Activated CD8-positive, alpha-beta T cell treated with anti-CD3 and anti-CD28 coated beads, Interleukin-2, amount 10 ng/mL, durations not matched to agents 7 days and 5 days (primary cell): ENCODE measurements around the gene CNTN2. TPM values are rescaled to one million over a fixed set of nuclear protein-coding genes. Genes with fewer than 3 reads are reported as not detected.

ENCODE experiments used
- ATAC-seq: fragments of 150-1000 bp; cut with Tn5 transposase; one replicate; pipeline ENCODE4 v1.10.0; 2021; ENCODE audit warnings: moderate library complexity
- CTCF ChIA-PET: fragments of 350-600 bp; sonication (Branson Sonifier 250); formaldehyde crosslinking; loops from one replicate; lab custom pipeline; 2021; ENCODE audit warnings: antibody characterized with exemption; lab: Charles Lee
- POLR2A ChIA-PET: fragments of 350-600 bp; sonication (Branson Sonifier 250); formaldehyde crosslinking; loops from one replicate; lab custom pipeline; 2021; ENCODE audit warnings: antibody characterized with exemption; lab: Charles Lee
- DNase-seq: peaks from one replicate; pipeline ENCODE4 v3.0.0-alpha.2; 2020
- H3K27ac Mint-ChIP-seq: one replicate; pipeline ENCODE4 v1.8.0; 2021; ENCODE audit warnings: mild to moderate bottlenecking, mixed read lengths
- H3K27me3 Mint-ChIP-seq: one replicate; pipeline ENCODE4 v1.8.0; 2021; ENCODE audit warnings: low read depth, mixed read lengths
- H3K36me3 Mint-ChIP-seq: one replicate; pipeline ENCODE4 v1.8.0; 2021; ENCODE audit warnings: low read depth, mixed read lengths
- H3K4me1 Mint-ChIP-seq: one replicate; pipeline ENCODE4 v1.8.0; 2021; ENCODE audit warnings: low read depth, mixed read lengths
- H3K4me3 Mint-ChIP-seq: one replicate; pipeline ENCODE4 v1.8.0; 2021; ENCODE audit warnings: mild to moderate bottlenecking, mixed read lengths
- H3K9me3 Mint-ChIP-seq: one replicate; pipeline ENCODE4 v1.8.0; 2022; ENCODE audit warnings: mixed read lengths; ENCODE audit not compliant: insufficient read depth
- total RNA-seq, 2 experiments: library from RNA; stranded (reverse); gene quantifications; one replicate each; pipeline ENCODE4 v1.2.3, GENCODE V29; 2021

CNTN2 gene
- total RNA-seq, 2 experiments from 2014 or later, result not detected

- POLR2A ChIA-PET, result no interaction called here
- Mint-ChIP-seq H3K27ac (no peak overlapping the region), H3K36me3 (no peaks in the 10 kb centered on the region), H3K4me1 (no peaks in the 10 kb centered on the region), H3K27me3 (peaks cover 8% of the 10 kb centered on the region), H3K9me3 (no peaks in the 10 kb centered on the region), H3K4me3 (no peak overlapping the region)
- DNase-seq, result no peak
- CTCF ChIA-PET, result interaction anchor here (1.9 kb wide), 1 partner anchor 37 kb away, joined by 8 read pairs; no protein-coding TSS in a partner anchor
- no peak for ATAC-seq
These were observed 17.8 kb upstream of the CNTN2 start for GRCh38 chr1:205025239-205025638.

- ChIA-PET CTCF (no interaction called here), POLR2A (no interaction called here)
- H3K36me3 Mint-ChIP-seq, result no peaks in the 10 kb centered on the region
- H3K9me3 Mint-ChIP-seq, result no peaks in the 10 kb centered on the region
- no peaks in the 10 kb centered on the region for H3K4me1 Mint-ChIP-seq
- no peak overlapping the region for H3K4me3 Mint-ChIP-seq
- H3K27me3 Mint-ChIP-seq, result peaks cover 7% of the 10 kb centered on the region
- DNase-seq (no peak), ATAC-seq (no peak)
- H3K27ac Mint-ChIP-seq, result no peak overlapping the region
These were observed 16.8 kb upstream of the CNTN2 start for GRCh38 chr1:205026181-205026580.

DNA sequence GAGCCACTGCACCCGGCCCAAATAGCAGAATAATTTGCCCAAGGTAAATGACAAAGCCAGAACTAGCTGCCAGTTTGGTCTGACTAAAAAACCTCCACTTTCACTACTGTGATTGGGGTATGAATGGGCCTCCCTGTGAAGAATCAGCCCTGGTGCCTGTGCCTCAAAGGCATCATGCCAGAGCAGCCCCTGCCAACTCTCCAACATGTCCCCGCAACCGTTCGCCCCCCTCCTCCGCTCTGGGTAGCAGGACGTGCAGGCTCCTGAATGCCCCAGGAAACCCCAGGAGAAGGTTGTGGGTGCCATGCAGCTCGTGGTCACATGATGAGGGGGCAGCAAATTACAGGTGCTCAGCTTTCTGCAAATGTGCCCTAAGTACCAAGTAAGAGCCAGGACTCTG is 14.6 kb upstream of the CNTN2 start:
- H3K4me1 Mint-ChIP-seq, result no peaks in the 10 kb centered on the region
- H3K36me3 Mint-ChIP-seq, result no peaks in the 10 kb centered on the region
- no peak for ATAC-seq
- no peaks in the 10 kb centered on the region for H3K9me3 Mint-ChIP-seq
- no peak overlapping the region for H3K27ac Mint-ChIP-seq
- peaks cover 4% of the 10 kb centered on the region for H3K27me3 Mint-ChIP-seq
- ChIA-PET POLR2A (no interaction called here), CTCF (interaction anchor here (1.3 to 3.3 kb wide), 2 partner anchors 33 to 39 kb away, joined by 4 to 13 read pairs; no protein-coding TSS in a partner anchor)
- no peak for DNase-seq
- H3K4me3 Mint-ChIP-seq, result no peak overlapping the region

DNA sequence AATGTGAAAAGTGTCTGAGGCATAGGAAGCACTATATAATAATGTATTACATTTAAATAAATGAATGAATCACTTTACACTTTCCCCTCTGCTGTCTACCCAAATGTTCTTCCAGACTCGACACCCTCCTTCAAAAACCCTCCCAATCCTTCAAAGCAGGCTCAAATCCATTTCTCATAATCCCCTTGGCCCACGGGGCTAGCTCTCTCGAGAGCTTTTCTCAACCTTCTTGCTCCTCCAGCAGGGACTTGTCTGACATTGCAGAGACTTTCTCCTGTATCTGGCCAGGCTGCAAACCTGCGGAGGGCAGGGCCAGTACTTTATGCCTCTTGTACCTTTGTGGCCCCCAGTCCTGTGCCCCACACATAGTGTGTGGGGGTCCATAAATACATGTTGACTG is 14.1 kb upstream of the CNTN2 start:
- DNase-seq (no peak), ATAC-seq (no peak)
- ChIA-PET POLR2A (no interaction called here), CTCF (interaction anchor here (1.3 to 3.3 kb wide), 2 partner anchors 33 to 40 kb away, joined by 4 to 13 read pairs; no protein-coding TSS in a partner anchor)
- no peaks in the 10 kb centered on the region for H3K36me3 Mint-ChIP-seq
- H3K4me3 Mint-ChIP-seq, result no peak overlapping the region
- no peaks in the 10 kb centered on the region for H3K4me1 Mint-ChIP-seq
- peaks cover 4% of the 10 kb centered on the region for H3K27me3 Mint-ChIP-seq
- H3K9me3 Mint-ChIP-seq, result no peaks in the 10 kb centered on the region
- H3K27ac Mint-ChIP-seq, result no peak overlapping the region

- H3K4me1 Mint-ChIP-seq, result no peaks in the 10 kb centered on the region
- H3K4me3 Mint-ChIP-seq, result no peak overlapping the region
- POLR2A ChIA-PET, result no interaction called here
- H3K27me3 Mint-ChIP-seq, result peaks cover 4% of the 10 kb centered on the region
- DNase-seq (no peak), ATAC-seq (no peak)
- no peaks in the 10 kb centered on the region for H3K9me3 Mint-ChIP-seq
- CTCF ChIA-PET, result interaction anchor here (3.2 kb wide), 1 partner anchor 32 kb away, joined by 15 read pairs; no protein-coding TSS in a partner anchor
- no peaks in the 10 kb centered on the region for H3K36me3 Mint-ChIP-seq
- no peak overlapping the region for H3K27ac Mint-ChIP-seq
These were observed 12.8 kb upstream of the CNTN2 start for GRCh38 chr1:205030241-205030640.

DNA sequence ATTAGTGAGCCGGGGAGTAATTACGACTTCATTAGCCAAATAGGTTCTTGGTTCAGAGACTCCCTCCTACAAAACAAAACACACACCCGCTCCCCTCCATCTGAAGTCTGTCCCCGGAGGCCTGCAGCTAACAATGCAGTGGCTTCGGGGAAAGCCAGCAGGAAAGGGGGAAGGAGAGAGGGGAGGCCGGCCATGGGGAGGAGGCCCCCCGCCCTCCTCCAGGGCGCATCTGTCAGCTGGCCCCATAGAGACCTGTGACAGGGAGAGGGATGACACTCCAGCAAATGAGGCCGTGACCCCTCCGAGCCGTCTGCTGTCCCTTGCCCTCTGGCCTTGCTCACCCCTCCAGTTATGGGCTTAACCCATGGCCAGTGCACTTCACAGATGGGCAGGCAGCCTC is 12.1 kb upstream of the CNTN2 start:
- ATAC-seq (no peak), DNase-seq (no peak)
- peaks cover 4% of the 10 kb centered on the region for H3K27me3 Mint-ChIP-seq
- POLR2A ChIA-PET, result no interaction called here
- no peak overlapping the region for H3K27ac Mint-ChIP-seq
- no peaks in the 10 kb centered on the region for H3K36me3 Mint-ChIP-seq
- CTCF ChIA-PET, result interaction anchor here (1.2 to 3.2 kb wide), 2 partner anchors 31 to 42 kb away, joined by 3 to 15 read pairs; no protein-coding TSS in a partner anchor
- H3K4me3 Mint-ChIP-seq, result no peak overlapping the region
- no peaks in the 10 kb centered on the region for H3K4me1 Mint-ChIP-seq
- H3K9me3 Mint-ChIP-seq, result no peaks in the 10 kb centered on the region

DNA sequence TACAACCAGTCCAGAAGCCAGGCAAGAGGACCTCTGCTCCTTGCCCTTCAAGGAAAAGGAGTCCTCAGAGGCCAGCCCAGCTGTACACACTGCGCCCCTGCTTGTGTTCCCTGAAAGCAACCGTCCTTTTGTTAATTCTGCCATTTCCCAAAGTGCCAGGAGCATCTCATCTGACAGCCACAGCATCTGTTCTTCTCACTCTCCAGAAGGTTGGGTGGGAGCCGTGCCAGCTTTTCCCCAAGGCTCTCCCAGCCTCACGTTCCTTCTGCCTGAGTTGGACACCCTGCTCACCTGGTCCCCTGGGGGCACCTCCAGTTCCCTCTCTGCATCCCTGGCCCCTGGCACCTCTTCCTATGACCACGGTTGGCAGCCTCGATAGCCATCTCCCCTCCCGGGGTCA is 10.5 kb upstream of the CNTN2 start:
- H3K4me1 Mint-ChIP-seq, result no peaks in the 10 kb centered on the region
- POLR2A ChIA-PET, result no interaction called here
- peaks cover 5% of the 10 kb centered on the region for H3K27me3 Mint-ChIP-seq
- H3K9me3 Mint-ChIP-seq, result no peaks in the 10 kb centered on the region
- ATAC-seq, result no peak
- CTCF ChIA-PET, result interaction anchor here (3.2 kb wide), 1 partner anchor 30 kb away, joined by 15 read pairs; no protein-coding TSS in a partner anchor
- no peak overlapping the region for H3K27ac Mint-ChIP-seq
- DNase-seq, result no peak
- no peak overlapping the region for H3K4me3 Mint-ChIP-seq
- no peaks in the 10 kb centered on the region for H3K36me3 Mint-ChIP-seq

DNA sequence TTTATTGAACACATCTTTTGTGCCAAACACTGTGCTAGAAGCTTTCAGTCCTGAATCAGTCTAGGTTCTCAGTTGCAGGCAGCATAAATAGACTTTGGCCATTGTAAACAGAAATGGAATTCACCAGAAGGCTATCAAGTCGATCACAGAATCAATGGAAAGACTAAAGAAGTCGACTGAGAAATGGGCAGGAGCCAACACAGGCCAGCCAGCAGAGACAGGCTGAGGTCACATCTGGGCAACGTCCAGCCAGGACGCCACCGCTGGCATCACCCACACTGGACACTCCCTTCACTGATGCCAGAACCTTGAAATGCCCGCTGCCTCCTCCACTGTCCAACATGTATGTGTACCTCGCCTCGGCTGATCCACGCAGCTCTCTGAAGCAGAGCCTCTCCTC is 5.5 kb upstream of the CNTN2 start:
- DNase-seq (no peak), ATAC-seq (no peak)
- H3K36me3 Mint-ChIP-seq, result no peaks in the 10 kb centered on the region
- no peaks in the 10 kb centered on the region for H3K4me1 Mint-ChIP-seq
- H3K27me3 Mint-ChIP-seq, result peaks cover 25% of the 10 kb centered on the region
- H3K4me3 Mint-ChIP-seq, result no peak overlapping the region
- H3K9me3 Mint-ChIP-seq, result no peaks in the 10 kb centered on the region
- ChIA-PET CTCF (interaction anchor here (2.7 kb wide), 1 partner anchor 24 kb away, joined by 14 read pairs; no protein-coding TSS in a partner anchor), POLR2A (no interaction called here)
- H3K27ac Mint-ChIP-seq, result no peak overlapping the region

DNA sequence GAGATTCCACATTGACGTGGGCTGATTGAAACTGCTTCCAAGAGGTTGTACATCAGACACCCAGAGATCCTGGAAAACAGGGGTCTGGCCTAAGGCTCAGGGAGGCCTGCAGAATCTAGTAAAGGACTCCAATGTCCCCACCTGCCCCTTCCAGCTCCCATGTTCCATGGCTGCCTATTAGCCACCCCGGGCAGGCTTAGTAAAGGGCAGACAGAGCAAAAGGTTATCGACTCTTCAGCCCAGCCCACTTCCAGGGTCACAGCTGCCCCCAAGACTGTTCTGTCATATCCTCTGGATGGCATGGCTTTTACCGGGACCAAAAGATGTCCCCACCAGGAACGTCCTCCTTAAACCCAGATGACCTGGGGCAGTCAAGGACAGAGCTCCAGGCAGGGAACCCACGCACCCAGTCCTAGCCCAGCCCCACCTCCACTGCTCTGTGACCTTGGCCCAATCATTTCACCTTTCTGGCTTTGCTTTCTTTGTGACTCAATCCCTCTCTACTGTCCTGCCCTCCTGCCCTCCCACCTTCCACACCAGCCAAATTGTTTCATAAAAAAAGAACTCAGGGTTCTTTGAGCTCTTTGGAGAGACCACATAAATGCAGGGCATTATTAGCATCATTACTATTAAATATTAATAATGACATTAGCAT is 4.8 kb upstream of the CNTN2 start:
- Mint-ChIP-seq H3K36me3 (no peaks in the 10 kb centered on the region), H3K9me3 (no peaks in the 10 kb centered on the region), H3K27me3 (peaks cover 25% of the 10 kb centered on the region), H3K4me1 (no peaks in the 10 kb centered on the region), H3K27ac (no peak overlapping the region), H3K4me3 (no peak overlapping the region)
- CTCF ChIA-PET, result interaction anchor here (1.6 to 2.7 kb wide), 2 partner anchors 23 to 49 kb away, joined by 4 to 14 read pairs; no protein-coding TSS in a partner anchor
- POLR2A ChIA-PET, result no interaction called here
- ATAC-seq, result no peak
- no peak for DNase-seq

DNA sequence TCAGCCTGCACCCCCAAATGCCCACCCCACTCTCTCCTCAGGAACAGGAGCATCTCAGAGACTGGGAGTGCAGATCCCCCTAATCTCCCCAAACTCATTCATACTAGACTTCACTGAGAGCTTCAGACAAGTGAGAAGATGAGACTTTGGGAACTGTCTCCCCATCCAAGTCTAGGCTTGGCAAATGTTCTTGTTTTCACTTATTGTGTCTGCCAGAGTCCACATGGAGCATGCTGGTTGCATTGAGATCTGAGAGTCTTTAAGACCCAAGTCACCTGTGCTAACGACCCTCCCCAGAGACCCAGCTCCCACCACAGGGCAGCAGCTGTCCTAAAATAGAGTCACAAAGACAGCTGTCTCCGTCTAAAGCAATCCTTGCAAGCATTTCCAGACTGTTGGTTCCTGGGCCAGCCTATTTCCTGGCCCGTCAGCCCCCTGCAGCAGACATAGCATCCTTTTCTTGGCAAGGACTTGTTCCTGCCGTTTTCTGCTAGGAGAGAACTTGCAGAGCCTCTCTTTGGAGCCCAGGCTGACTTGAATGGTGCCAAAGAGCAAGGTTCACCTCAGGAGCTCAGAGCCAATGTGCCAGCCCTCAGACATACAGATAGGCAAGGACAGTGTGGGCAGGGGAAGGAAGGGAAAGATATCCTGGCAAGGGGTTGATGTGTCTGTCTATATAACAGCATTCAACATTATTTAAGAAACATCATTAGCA is 1.9 kb upstream of the CNTN2 start:
- POLR2A ChIA-PET, result no interaction called here
- no peak for ATAC-seq
- H3K27ac Mint-ChIP-seq, result no peak overlapping the region
- H3K36me3 Mint-ChIP-seq, result no peaks in the 10 kb centered on the region
- DNase-seq, result no peak
- H3K9me3 Mint-ChIP-seq, result no peaks in the 10 kb centered on the region
- CTCF ChIA-PET, result interaction anchor here (0.6 to 1.0 kb wide), 2 partner anchors 215 to 294 kb away, joined by 3 read pairs; no protein-coding TSS in a partner anchor
- no peaks in the 10 kb centered on the region for H3K4me1 Mint-ChIP-seq
- peaks cover 49% of the 10 kb centered on the region for H3K27me3 Mint-ChIP-seq
- H3K4me3 Mint-ChIP-seq, result no peak overlapping the region

DNA sequence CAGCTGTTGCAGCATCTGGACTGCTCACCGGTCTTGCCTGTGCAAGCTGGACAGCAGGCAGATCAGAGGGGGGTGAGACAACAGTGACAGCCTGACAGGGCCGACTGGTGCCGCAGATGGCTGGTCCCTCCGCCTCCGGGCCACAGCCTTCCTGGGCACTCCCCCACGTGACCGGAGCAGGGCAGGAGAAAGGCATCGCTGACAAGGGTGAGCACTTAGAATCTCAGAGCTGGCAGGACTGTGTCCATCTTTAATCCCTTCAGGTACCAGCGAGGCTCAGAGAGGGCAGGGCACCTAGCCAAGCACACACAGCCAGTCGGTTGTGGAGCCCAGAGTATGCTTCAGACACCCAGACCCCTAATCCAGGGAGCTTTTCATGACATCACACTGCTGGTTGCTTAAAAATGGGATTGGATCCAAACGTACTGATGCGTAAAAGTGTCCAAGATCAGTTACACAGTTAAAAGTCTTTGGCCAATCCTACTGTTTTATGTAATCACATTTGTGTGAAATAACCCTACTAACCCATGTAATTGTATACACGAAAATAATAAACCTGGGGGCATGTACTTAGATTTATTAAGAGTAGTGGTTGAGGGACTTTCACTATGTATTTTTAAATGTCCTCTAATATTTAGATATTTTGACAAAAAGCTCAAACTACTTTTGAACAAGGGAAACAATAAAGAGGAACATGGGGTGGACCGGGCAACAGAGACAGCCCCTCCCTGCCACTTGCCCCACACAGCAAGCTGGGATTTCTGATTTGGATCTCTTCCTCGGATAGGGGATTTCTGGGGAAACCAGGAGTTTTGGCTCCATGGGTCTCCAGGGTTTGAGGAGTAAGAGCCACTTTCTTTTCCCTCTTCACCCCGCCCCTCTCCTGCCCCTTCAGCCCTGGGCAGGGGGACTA is 758 bp upstream of the CNTN2 start:
- ChIA-PET POLR2A (no interaction called here), CTCF (interaction anchor here (1.1 kb wide), 1 partner anchor 19 kb away, joined by 4 read pairs; no protein-coding TSS in a partner anchor)
- H3K4me1 Mint-ChIP-seq, result no peaks in the 10 kb centered on the region
- no peaks in the 10 kb centered on the region for H3K36me3 Mint-ChIP-seq
- H3K4me3 Mint-ChIP-seq, result no peak overlapping the region
- DNase-seq, result no peak
- H3K27ac Mint-ChIP-seq, result no peak overlapping the region
- H3K9me3 Mint-ChIP-seq, result no peaks in the 10 kb centered on the region
- H3K27me3 Mint-ChIP-seq, result peaks cover 50% of the 10 kb centered on the region
- no peak for ATAC-seq
